Posterior cingulate gyrus (tissue), 11 donors: ENCODE measurements around the gene TMEM178A.
"Not testable (repeated sequence)": the region's sequence is repeated elsewhere in the genome, so short reads cannot be mapped to it uniquely, and the experiment has no call there.

Experiments used
- DNase-seq, 10 donors: peaks; one replicate each; pipeline versions ENCODE4 v3.0.0 to v3.0.0-alpha.2; 2020 to 2021; ENCODE audit warnings: mixed read lengths in 3 of 10
- intact Hi-C: fragments of 100-400 bp; cut with DNase I; formaldehyde crosslinking; loops from one replicate; pipeline ENCODE4 v1.15.1; 2023

The TMEM178A gene

DNA sequence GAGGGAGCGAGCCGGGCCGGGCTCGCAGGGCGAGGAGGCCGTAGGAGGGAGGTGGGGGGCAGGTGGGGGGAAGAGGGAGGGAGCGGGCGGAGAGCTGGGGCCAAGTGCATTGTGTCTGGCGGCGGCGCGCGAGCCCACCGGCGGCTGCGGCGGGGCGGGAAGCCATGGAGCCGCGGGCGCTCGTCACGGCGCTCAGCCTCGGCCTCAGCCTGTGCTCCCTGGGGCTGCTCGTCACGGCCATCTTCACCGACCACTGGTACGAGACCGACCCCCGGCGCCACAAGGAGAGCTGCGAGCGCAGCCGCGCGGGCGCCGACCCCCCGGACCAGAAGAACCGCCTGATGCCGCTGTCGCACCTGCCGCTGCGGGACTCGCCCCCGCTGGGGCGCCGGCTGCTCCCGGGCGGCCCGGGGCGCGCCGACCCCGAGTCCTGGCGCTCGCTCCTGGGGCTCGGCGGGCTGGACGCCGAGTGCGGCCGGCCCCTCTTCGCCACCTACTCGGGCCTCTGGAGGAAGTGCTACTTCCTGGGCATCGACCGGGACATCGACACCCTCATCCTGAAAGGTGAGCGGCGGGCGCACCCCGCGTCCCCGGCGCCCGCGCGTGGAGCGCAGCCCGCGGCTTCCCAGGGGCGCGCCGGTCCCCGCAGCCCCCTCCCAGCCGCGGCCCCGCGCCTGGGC, at the start of gene TMEM178A:
TMEM178A (plus strand) TSS at position 107 of the 680 bp plus-strand sequence; CDS start at position 165, 58 bp downstream.
- intact Hi-C loops: no loop called here
- DNase-seq: peak in 4 of 10 donors; percentile 18 to 83 (median 76)

- intact Hi-C loops: no loop called here
- DNase-seq: no peak
Measured at GRCh38 chr2:39618236-39618635, 47.5 kb upstream of the TMEM178A start.

DNA sequence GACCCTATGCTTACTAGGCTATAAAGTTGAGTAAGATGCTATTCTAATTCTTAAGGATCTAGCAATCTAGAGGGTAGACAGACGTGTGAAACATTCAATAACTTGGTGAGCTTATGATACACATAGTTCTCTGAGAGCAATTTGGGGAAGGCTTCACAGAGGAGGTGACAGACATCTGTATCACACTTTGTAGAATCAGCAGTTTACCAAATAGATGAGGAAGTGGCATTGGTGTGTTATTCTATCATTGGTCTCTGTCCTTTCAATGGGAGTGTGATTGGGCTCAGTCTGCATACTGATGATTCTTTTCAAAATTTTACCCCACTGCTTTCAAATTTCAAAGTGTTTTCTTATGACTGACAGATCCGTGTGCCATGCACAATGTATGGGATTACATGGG, 47.0 kb upstream of the TMEM178A start:
- intact Hi-C loops: no loop called here
- DNase-seq: no peak

- intact Hi-C loops: no loop called here
Measured at GRCh38 chr2:39620067-39620466, 45.6 kb upstream of the TMEM178A start.

DNA sequence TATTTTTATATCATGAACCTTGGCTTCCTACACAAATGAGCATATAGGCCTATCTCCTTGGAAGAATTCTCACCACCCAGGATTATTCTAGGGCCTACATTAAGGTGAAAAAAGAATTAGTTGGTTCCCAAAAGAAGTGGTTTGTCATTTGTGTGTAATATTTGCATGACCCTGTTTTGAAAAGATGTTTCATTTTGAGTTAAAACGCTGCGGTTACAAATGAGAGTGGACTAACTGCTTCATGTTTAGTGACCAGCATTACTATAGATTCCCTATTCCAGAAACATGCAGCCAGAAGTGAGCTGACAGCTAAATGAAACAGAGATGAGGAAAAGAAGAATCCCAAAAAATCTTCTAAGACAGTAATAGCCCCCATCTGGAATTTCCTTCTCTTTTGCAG, 44.1 kb upstream of the TMEM178A start:
- intact Hi-C loops: no loop called here
- DNase-seq: no peak

More at GRCh38 chr2:39620067-39620466, 45.6 kb upstream of the TMEM178A start:
- peak in 1 of 10 donors; percentile 79 for DNase-seq

DNA sequence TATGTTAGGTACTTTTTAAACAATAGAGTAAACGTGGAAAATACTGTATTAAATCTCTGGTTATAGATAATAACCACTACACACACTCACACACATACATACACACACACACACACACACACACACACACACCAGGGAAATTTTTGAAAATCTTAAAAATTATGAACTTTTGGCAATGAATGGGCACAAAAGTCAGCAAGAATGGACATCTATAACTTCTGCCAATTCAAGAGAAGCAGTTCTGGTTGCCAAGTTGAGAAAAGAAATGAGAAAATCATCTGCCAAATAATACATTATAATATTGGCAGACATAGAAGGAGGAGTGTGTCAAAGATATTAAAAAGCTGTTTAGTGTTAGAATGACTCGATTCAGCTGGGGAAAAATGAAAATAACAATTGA, 42.9 kb upstream of the TMEM178A start:
- intact Hi-C loops: no loop called here
- no peak for DNase-seq

DNA sequence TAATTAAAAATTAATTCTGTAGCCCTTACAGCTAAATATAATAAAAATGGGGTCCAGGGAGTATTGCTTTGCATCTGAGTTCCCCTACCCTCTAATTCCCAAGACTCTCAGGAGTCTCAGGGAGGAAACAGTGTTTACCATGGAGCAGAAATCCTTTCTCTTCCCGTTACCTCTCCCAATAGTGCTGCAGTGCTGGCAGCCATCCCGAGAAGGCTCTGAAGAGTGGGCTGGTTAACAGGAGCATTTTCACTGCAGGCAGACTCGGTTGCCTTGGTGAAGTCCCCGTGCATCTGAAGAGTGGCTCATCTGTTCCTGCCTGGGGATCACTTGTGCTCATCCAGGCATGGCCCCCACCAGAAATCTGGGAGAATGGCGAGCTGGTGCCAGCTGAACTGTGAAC, 41.8 kb upstream of the TMEM178A start:
- intact Hi-C loops: no loop called here
- DNase-seq: peak; percentile 41 to 95 (median 76)

- no peak for DNase-seq
- intact Hi-C loops: no loop called here
Measured at GRCh38 chr2:39625193-39625926, 40.4 kb upstream of the TMEM178A start.

GRCh38 chr2:39625927-39626270, 39.8 kb upstream of the TMEM178A start:
- DNase-seq: no peak
- intact Hi-C loops: no loop called here

GRCh38 chr2:39628346-39628745, 37.4 kb upstream of the TMEM178A start:
- intact Hi-C loops, DNase-seq: not testable (repeated sequence)

GRCh38 chr2:39629646-39630045, 36.1 kb upstream of the TMEM178A start:
- DNase-seq: no peak
- intact Hi-C loops: no loop called here

DNA sequence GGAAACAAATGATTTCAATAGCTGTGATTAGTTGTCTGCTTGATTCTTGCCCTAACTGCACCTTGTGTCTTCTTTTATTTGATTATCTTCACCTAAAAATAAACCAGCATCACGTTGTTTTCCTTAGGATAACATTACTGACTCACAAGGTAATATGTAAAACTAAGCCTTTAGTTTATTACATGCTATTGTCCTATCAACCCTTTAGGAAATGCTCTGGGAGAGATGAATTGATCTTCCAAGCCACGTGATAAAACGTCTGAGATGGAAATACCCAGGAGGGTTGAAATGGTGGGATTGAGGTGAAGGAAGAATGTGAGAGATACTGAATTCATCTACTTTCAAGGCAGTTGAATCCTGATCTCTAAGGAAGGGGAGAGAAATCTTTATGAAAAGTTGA, 34.5 kb upstream of the TMEM178A start:
- intact Hi-C loops: no loop called here
- no peak for DNase-seq

DNA sequence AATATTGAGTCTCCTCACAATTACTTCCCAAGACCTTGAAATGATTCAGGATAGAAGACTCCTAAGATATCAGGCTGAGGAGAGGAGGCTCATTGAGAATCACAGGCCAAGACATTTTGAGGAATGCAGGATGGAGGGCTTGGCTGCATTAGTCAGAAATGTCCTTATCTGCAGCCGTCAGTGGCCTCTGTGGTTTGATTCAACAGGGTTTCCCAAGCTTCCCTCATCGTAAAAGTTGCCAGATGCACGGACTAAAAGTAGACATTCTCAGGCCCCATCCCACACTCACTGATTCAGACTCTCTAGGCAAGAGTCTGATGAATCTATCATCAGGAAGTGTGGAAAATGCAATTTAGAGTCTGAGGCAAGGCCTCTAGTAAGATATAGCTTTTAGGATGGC, 34.0 kb upstream of the TMEM178A start:
- no peak for DNase-seq
- intact Hi-C loops: no loop called here

DNA sequence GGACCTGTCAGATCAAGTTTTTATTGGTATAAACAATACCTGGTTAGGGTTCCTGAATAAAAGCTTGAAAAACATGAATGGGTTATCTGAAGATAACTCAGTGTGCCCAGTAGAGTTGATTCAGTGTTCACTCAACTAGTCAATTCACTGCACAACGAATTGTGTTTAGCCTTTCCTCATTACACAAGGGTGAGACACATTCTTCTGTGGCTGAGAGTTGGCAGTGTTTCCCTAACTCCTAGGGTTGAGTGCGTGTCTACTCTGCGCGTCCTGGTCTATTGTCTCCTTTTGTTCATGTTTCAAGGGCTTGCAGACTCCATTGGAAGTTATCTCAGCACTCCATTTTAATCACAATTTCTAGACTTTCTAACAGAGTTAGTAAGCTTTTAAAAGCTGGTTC, 32.8 kb upstream of the TMEM178A start:
- no peak for DNase-seq

DNA sequence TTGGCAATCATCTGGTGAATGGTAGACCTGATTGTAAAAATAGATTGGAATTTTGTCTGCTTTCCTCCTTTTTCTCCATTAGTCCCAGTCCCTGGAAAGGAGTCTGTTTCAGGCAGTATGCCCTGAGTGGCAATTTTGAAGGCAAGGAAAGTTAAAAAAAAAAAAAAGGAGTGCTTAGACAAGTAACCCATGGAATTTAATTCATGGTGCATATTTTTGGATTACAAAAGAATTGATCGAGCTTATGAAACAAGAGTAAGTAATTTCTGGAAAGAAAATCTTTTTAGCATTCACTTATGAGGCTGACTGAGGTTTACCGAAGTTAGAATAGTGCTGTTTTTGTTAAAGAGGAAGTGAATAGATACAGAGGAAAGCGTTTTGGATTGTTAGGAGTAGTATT, 29.4 kb upstream of the TMEM178A start:
- intact Hi-C loops: no loop called here

More for the DNA sequence above, 32.8 kb upstream of the TMEM178A start:
- intact Hi-C loops: no loop called here

DNA sequence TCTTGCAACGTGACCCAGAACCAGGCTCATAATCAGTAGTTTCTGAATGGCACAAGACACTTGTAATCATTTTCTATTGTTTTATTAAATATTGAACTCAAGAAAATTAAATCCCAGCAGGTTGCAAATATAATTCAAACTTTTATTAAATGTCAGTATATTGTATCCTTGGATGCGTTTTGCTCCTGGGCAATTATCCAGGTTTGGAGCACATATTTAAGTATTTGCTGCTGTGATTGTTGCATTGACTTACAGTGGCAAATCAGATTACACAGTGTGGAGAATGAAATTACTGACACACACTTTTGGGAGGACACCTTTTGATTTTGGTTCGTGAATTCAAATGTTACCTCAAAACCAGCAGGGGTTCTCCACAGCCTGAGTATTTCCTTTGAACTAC, 27.1 kb upstream of the TMEM178A start:
- intact Hi-C loops: no loop called here
- no peak for DNase-seq

More for the DNA sequence above, 29.4 kb upstream of the TMEM178A start:
- no peak for DNase-seq

DNA sequence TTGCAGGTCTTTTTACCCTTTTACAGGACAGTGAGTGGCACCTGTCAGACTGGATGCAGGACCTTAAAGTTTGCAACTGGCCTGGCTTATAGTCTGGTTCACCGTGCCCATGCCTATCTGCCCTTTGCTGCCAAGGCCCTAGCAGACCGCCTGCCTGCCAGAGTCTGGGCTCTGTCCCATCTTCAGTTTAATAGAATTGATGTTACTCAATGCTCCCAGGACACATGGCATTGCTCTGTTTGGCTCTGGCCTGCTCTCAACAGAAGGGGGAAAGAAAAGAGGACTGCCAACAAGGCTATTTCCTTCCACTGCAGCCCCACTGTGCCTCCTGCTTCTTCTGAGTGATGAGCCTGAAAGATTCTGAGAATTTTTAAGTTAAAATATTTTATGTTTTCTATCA, 25.6 kb upstream of the TMEM178A start:
- peak in 4 of 10 donors; percentile 22 to 83 (median 62) for DNase-seq
- intact Hi-C loops: no loop called here

- intact Hi-C loops: no loop called here
- no peak for DNase-seq
Measured at GRCh38 chr2:39640681-39641080, 25.0 kb upstream of the TMEM178A start.

DNA sequence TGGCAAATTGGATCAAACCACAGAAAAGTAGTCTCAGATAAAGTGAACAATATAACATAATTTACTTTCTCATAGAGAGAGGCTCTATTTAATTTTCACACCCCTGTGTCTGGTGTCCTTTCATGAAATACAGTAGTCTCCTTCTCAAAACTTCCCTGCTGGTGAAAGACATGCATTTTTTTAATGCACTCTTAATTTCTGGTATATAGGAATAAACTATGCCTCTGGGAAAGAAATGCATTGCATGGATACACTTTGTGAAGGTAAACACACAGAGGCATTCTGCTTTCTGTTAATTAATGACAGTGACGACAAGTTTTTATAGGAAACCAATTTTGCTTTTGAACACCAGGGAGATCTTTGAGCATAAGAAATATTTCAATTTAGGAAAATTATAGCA, 24.1 kb upstream of the TMEM178A start:
- intact Hi-C loops: no loop called here
- no peak for DNase-seq

- peak in 3 of 10 donors; percentile 48 to 85 (median 55) for DNase-seq
- intact Hi-C loops: no loop called here
Measured at GRCh38 chr2:39642051-39642718, 23.5 kb upstream of the TMEM178A start.

DNA sequence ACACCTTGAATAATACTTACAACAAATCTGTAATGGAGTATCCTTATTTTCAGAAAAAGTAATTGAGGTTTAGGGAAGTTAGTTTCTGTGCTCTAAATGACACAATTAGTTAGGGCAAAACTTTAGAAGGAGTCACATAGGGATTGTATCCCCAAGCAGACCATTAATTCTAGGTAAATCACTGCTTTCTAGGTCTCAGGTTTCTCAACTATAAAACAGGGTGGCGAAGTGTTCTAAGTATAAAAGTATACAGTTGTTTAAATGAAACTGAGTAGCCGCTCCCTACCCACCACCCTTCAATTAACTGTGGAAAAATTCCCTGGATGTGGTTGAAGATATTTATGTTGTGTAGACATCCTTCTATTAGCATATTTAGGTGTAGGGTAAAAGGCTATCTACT, 19.9 kb upstream of the TMEM178A start:
- intact Hi-C loops: no loop called here
- DNase-seq: no peak

DNA sequence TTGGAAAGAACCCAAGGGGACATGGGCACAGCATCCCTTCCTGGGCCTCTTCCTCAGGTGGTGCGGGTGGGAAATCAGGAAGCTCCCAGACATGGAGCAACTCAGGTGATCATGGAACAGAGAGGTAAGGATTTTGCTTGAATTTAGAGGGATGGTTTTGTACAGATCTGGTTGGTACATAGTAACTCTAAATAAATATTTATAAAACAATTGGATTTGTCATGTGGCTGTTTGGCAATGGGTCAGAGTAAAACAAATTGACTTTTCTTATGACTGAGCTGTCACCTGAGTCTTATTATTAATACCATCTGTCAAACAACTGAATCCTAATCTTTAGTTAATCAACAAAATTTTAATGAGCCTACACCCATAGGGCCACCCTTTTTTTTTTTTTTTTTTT, 19.4 kb upstream of the TMEM178A start:
- intact Hi-C loops: no loop called here
- no peak for DNase-seq
